HuH-7 (cell line): ENCODE results near the gene MAMDC2.

Source experiments
- DNase-seq: peaks from one replicate; pipeline ENCODE4 v3.0.0; 2011; ENCODE audit warnings: low spot score

The MAMDC2 gene

DNA sequence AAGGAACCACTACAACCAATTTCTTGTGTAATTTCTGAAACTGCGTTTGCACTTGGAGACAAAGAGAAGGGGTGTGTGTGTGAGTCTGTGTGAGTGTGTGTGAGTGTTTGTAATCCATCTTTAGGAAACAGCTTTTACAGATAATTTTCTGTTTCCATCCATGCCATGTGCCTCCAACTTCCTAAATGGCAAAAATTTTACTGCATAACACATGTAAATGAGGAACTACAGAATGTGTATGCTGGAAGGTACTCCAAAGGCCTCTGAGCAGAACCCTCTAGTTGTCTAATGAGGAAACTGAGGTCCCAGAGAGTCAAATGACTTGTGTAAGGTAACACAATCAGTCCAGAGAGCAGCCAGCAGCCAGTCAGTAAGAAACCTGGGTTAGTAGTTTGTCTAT is 20.8 kb downstream of the MAMDC2 start:
- no peak for DNase-seq

DNA sequence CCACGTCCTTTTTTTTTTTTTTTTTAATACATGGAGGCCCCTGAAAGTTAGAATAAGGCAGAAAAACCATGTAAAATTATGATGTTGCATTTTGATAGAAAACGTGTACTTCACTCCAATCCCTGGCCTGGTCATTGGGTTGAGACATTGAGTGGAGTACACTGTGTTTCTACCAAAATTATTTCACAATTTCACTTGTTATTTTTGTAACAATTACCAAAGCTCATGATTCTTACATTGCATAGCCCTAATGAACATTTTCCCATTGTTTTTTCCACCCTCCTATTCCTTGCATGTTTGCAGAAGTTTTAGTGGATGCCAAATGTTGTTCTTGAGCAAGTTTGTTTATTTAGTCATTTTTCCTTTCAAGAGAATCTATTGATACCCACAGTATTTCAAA is 21.9 kb downstream of the MAMDC2 start:
- no peak for DNase-seq

DNA sequence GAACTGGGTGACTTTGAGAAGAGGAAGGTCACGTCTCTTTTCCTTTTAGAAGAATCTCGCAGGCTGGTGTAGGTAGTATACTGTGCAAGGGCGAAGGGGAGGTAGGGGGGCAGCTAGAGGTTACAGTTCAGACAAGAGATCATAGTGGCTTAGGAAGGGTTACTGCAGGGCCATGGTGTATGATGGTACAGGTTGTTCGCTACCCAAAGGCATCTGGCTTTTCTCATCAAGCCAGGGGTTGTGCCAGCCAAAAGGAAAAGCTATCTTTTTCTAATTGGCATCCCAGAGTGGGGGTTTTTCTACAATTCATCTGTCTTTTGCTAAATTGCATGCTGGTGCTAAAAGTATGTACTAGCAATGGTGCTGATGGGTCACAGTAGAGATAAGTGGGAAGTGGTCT is 22.8 kb downstream of the MAMDC2 start:
- DNase-seq, result no peak

DNA sequence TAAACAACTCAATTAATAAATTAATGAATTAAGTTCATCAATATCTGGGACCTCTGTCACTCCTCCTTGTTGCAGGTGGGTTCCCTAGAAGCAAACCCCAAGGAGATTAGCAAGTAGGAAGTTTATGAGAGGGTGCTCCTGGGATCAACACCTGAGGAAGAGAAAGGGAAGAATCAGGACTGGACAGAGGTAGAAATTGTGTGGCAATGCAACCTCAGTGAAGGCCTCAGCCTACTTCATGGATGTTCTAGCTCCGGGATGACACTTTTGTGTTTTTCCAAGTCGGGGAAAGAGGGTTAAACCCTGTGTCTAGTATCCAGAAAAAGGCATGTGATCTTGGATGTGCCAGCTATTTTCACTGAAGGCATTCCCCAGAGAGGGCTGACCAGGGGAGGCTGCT is 23.2 kb downstream of the MAMDC2 start:
- DNase-seq, result no peak

DNA sequence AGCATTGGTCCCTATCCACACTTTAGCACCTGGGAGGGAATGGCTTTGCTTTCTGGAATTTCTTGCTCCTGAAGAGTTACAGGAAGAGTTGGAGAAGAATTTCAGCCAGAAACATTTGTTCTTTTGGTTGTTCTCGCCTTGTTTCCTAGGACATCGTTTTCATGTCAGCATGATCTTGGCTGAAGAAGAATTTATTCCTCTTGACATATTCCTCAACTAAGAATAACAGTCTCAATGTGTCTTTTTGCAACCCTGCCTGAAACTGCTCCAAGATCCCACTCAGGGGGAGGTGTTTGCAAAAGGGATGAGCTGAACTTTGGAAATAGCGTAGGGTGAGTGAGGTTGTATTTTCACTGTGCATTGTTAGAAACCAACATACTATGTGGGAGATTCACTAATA is 26.1 kb downstream of the MAMDC2 start:
- no peak for DNase-seq

DNA sequence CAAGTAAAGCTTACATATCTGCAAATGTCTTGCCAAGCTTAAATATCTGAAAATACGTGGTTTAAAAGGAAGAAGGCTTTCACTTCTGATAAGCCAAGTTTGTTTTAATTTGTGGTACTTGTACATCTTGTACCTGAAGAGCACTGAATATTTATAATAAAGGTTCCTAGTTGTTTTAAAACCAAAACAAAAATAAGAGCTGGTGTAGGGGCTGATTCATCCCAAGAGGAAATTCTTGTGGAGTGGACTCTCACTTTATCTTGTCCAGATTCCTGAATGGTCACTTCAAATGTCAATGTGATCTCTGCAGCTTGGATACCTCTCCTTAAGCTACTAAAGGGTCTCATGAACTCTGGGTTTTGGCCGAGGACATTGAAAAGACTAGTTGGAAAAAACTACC is 29.5 kb downstream of the MAMDC2 start:
- DNase-seq, result no peak

DNA sequence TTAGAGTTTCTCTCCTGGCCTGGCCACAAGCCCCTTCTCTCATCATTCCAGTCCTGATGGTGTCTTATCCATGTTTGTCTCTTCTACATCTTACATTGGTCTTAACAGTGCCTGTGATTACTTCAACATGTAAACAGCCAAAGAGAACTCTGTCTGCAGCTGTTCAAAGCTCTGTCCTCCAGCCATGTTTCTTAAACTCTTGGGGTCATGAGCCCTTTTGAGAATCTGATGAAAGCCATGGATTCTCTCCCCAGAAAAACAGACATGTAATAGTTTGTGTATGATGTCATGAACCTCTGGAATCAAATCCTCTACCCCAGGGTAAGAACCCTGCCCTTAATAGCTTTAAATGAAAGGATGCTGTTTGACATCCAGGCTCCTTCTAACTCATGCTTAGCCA is 30.1 kb downstream of the MAMDC2 start:
- DNase-seq, result no peak

DNA sequence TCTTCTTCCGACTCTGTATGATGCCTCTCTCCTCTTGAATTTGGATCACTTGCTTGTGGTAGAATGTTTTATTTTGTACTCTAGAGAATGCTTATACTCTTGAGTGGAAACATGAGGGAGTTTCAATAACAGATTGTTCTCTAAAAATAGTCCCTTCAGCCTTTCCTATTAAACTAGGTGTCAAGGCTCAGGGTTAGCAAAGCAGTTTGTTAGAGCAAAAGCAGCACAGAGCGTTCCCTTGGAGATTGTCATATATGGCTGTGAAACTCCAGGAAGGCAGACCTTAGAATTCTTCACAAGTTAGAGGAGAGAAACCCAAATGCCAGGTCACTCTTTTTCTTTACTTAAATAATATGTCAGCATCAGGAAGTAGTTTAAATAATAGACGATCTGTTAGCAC is 33.0 kb downstream of the MAMDC2 start:
- DNase-seq, result no peak

DNA sequence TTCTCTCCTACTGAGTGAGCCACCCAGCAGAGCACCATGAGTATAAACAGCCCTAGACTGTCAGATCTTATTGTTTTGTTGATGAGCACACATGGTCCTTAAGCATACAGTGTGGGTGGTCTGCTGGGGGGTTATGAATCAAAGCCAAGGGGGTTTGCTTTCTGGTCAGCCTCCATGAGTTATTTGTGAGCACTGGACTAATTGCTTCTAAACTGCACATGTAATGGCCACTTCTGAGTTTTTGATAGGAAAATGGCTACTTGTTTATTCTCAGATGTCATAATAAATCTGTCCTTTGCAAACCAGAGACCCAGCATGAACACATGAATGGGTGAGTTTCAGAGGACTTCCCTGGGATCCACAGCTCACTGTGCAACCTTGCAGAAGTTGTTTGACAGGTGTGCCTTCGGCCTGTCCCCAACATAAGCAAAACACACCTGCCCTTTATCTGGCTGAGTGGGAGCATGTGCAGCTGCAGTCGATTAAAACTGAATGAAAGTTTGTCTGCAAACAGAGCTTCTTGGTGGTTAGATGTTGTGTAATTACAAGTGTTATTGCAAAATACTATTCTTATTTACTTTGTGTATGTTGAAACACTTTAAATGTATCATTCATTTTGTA is 35.9 kb downstream of the MAMDC2 start:
- DNase-seq, result no peak

DNA sequence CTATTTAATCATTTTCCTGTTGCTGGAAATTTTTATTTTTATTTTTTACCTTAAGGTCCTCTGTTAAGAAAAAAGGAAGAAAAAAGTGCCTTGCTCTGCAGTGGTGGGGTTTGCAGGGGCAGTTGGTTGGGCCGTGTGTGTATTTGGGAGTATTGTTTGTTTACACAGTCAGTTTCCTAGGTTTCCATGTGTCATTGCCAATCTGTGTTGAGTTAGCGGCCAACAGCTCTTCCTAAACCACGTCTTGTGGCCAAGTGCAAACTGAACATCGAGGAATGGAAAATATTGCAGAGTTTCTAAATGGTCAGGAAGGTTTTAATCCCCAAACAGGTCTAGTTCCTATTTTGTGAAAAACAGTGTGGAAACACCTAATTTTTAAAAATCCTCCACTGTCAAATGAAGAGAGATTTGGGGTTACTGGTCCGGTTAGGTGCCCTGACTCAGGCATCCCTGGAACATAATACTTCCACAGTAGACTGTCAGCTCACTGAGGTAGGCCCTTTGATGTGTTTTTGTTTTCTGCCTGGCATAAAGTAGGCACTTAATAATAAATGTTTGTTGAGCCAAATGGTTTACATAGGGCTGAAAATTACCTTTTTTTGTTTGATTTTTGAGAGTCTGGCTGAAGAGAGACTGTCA is 37.0 kb downstream of the MAMDC2 start:
- DNase-seq, result peak; percentile 5

DNA sequence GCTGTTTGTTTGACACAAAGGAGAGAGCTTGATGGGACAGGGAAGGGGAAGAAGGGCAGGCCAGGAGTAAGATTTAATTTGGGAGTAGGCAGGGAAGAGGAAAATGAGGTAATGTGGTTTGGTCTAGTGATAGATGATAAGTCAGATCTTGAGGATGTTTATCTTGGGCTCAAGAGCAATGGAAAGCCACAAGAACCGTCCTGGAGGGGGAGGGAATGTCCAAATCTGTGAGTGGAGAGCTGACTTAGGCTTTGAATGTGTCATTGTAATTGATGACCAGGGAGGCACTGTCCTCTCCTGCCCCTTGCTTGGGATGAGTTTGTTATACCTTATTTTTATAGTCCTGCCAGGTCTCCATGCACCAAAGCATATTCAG is 37.5 kb downstream of the MAMDC2 start:
- no peak for DNase-seq

DNA sequence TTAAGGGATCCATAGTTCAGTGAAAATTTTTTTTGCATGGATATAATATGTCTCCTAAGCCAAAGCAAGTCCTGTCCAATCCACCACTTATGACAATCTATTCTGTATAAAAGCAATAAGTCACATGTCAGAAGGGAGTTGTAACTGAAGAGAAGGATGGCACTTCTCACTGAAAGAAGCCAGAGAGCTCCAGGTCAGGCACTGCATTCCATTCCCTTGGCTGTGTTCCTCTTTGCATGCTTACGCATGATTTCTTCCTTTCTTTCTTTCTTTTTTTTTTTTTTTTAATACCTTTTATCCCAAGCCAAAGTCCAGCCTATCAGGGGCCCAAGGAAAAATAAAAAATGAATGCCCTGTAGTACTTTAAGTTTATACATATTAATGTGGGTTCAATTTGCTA is 39.8 kb downstream of the MAMDC2 start:
- no peak for DNase-seq

DNA sequence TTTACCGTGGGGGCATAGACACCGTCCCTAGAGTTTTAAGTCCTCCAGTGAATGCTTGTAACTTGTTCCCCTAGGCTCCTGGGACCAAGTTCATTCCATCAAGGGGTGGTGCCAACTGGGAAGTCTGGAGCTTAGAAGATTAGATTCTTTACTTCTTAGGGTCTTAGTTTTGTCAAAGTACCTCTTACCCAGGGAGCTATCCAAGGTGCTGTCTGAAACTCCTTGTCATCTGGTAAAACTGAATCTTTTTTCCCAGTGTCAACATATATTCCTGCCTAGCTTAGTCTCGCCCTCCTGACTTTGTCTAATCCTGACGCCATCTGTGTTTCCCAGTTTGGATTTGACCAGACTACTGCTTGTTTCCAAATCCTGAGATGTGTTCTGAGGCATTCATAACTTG is 41.6 kb downstream of the MAMDC2 start:
- no peak for DNase-seq

DNA sequence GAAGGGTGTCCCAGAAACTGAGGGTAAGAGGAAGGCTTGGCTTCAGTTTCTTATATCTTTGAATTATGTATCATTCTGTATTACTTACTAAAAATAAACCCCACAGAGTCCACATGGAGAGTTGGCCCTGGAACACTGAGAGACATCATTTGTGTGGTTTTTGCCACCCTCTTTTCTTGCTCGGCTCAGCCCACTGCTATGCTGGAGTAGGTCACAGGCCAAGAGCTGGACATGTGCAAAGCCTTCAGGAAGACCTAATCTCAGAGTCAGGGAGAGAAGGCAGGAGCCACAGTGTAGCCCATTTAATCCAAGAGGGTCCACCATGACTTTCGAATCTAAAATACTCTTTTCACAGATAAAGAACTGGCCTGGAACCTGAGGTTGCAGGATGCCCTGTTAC is 47.5 kb downstream of the MAMDC2 start:
- DNase-seq, result no peak

DNA sequence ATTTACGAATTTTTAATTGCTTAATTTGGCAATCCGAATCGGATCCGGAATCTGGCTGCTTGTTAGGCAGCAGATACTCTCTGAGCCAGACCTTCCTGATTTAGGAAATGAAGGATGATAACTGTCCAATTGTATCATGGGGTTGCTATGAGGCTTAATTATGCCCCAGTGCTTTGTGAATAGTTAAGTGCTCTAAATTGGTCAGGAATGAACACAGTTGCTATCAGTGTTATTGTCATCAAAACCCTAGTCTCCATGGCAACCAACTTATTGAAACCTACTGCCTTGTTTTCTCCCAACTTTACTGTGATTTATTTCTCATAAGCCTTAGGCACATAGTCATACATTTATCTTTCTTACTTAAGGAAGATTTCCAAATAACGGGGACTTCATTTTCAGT is 47.9 kb downstream of the MAMDC2 start:
- no peak for DNase-seq

DNA sequence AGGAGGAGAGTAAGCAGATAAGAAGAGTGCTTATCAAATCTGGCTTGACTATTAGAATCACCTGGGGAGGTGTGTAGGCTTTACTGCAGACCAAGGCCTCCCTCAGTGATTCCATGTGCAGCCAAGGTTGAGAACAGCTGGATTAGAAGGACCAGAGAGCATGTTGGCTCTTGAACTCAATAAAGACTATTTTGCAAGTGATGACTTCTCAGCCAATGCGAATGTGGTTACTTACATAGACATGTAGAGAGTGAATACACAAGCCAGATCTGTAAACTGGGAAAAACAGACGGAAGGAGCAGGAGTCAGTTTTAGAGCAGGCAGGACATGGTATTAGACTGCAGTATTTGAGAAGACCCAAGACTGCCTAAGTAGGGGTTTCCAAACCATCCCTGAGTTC is 48.5 kb downstream of the MAMDC2 start:
- DNase-seq, result no peak

DNA sequence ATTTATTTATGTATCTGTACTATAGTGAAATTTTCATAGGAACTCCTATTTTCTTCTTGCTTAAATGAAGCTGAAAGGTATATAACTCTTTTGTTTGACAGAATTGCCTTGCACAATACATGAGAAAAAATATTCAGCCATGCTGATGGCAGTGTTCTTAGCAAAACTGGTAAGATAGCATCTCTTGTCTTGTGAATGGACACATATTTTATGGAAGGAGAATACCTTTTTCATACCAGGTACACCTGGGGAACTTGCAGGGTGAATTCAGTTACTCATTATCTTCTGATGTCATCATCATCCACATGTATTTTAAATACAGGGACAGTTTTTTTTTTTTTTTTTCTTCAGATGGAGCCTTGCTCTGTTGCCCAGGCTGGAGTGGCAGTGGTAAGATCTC is 49.4 kb downstream of the MAMDC2 start:
- no peak for DNase-seq

DNA sequence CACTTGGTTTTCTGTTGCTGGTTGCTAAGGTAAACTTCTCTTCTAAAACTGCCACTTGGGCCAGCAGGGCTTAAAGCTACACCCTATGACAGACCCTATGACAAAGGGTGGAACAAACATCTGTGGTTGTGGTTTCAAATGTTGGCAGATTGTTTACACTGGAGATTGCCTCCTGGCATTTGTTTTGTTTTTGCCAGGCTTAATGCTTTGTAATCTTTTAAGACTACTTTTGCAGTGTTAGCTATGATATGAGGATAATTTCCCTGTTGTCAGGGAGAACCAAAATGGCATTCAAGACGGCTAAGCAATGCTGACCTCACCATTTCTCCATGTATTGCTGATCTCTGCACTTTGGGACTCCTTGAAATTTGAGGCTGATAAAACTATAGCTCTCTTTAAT is 50.3 kb downstream of the MAMDC2 start:
- DNase-seq, result no peak

DNA sequence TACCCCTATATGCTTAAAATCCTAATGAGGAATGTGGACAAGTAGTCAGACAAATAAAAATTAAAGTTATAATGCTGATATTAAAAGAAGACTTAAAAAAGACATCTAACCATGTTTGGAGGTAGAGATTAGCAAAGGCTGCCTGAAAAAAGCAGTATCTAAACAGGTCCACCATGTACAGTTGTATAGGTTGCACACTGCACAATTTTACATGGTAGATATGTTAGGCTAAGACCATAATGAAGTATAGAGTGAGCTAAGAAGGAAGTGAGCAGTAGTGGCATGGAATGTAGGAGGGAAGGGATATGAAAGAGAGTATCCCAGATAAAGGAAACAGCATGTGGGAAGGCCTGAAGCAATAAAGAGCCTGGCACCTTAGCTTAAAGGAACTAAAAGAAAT is 51.1 kb downstream of the MAMDC2 start:
- no peak for DNase-seq

DNA sequence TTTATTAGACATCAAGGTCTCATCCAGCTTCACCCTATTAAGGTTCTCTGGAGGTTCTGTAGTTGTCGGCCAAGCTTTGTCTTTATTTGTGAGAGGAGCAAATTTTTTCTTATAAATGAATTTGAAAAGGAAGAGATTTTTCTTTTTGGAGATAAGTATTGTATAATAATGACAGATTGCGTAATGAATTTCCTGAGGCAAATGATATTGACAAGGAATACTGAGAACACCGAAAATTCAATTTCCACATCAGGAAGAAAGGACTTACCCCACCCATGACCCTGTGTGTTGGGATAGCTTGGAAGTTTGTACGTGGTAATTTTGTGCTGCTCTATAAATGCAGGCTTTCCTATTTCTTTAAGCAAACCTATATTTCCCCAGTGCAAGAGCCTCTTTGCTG is 53.5 kb downstream of the MAMDC2 start:
- no peak for DNase-seq

DNA sequence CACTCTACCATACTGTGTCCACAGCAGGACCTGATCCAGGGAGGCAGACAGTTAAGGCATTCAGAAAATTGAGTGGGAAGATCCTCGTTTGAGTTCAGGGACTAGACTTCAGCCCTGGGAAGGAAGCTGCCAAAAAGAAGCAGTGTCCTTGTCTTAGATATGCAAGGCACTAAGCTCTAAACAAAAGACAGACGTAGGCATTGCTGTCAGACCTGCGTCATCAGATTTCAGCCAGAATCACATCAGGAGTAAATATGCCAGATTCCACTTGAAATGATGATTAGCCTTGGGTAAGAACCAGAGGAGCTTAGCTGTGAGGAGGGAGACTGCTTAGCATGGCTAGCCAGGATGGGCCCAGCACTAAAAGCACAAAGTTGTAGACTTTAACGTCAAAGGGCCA is 56.7 kb downstream of the MAMDC2 start:
- DNase-seq, result no peak

DNA sequence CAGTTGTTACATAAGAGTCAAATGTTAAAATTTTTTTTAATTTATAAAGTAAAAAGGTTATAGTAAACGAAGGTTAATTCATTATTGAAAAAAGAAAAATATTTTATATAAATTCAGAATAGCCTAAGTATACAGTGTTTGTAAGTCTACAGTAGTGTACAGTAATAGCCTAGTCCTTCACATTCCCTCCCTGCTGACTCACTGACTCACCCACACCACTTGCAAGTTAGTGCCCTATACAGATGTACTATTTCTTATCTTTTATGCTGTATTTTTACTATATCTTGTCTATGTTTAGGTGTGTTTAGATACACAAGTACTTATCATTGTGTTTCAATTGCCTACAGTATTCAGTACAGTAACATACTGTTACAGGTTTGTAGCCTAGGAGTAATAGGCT is 57.6 kb downstream of the MAMDC2 start:
- no peak for DNase-seq

DNA sequence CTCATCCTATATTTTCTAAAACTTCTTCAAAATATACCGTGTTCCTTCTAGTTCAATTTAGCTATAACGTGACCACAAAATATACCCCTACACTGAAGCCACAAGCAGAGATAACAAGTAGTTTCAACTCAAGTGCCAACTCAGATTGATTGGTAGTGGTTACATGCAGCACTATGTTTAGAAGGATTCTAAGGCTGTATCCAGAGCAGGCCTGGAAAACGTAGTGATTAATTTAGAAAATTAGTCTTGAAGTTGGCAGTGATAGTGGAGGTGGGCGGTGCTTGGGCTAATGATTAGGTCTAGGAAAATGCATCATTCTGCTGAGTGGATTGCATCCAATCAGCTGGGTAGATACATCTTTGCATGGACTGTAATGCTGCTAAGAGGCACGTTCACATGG is 61.5 kb downstream of the MAMDC2 start:
- DNase-seq, result no peak

DNA sequence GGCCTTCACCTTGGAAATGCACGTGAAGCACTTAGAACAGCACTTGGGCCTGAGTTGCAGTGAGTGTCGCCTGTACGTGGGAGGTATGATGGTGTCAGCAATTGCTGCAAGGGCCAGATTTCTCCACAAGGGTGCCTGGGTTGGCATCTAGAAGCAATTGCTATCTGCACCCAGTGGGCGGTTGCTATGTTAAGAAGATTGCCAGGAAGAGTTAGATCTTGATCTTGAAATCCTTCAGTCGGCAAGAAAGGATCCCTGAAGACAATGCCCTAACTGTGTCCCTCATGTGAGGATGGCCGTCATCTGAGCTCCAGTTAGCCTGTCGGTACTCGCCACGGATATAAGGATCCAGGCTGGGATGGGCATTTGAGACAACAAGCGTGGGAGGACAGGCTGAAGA is 62.9 kb downstream of the MAMDC2 start:
- DNase-seq, result no peak

DNA sequence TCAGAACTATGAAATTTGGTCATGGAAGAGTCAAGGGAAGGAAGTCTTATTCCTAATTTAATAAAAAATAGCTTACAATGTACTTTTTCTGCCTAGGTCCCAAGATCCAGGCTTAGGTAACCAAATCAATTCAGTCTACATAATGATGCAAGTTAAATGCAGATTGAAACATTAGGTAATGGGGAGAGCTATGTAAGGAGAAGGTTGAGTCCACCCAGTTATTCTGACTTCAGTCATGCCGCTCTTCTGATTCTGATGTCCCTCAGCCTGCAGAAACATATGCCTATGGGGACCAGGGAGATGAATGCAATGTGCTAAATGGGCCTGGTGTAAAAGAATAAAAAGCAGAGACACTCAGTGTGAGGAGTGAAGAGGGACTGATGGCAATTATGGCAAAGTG is 63.9 kb downstream of the MAMDC2 start:
- DNase-seq, result no peak
